Fibroblast of mammary gland (primary cell): ENCODE measurements around the gene PIK3C2B.

Experiments
- DNase-seq: peaks from one replicate; pipeline ENCODE4 v3.0.0-alpha.2; 2010; ENCODE audit warnings: low read depth
- H3K4me3 ChIP-seq: 2 replicates; pipeline ENCODE4 v1.5.1; 2011; ENCODE audit warnings: low read depth, mild to moderate bottlenecking, low read length, moderate library complexity; ENCODE audit not compliant: control insufficient read depth
- CTCF ChIP-seq: conservative IDR thresholded peaks from 2 replicates; pipeline ENCODE4 v1.5.1; 2011; ENCODE audit warnings: low read depth, low read length, inconsistent platforms; ENCODE audit not compliant: control insufficient read depth, insufficient read depth

Gene PIK3C2B

GRCh38 chr1:204478172-204478899 is 16.3 kb downstream of the PIK3C2B start:
- H3K4me3 ChIP-seq: no peak overlapping the region
- no peak for TF ChIP-seq CTCF
- no peak for DNase-seq

GRCh38 chr1:204477036-204477740 is 17.4 kb downstream of the PIK3C2B start:
- no peak for TF ChIP-seq CTCF
- DNase-seq: no peak
- no peak overlapping the region for H3K4me3 ChIP-seq

- no peak for DNase-seq
- H3K4me3 ChIP-seq: no peak overlapping the region
- no peak for TF ChIP-seq CTCF
These were observed 18.0 kb downstream of the PIK3C2B start for GRCh38 chr1:204476563-204476962.

GRCh38 chr1:204475656-204476432 is 18.8 kb downstream of the PIK3C2B start:
- no peak for DNase-seq
- H3K4me3 ChIP-seq: no peak overlapping the region
- no peak for TF ChIP-seq CTCF

DNA sequence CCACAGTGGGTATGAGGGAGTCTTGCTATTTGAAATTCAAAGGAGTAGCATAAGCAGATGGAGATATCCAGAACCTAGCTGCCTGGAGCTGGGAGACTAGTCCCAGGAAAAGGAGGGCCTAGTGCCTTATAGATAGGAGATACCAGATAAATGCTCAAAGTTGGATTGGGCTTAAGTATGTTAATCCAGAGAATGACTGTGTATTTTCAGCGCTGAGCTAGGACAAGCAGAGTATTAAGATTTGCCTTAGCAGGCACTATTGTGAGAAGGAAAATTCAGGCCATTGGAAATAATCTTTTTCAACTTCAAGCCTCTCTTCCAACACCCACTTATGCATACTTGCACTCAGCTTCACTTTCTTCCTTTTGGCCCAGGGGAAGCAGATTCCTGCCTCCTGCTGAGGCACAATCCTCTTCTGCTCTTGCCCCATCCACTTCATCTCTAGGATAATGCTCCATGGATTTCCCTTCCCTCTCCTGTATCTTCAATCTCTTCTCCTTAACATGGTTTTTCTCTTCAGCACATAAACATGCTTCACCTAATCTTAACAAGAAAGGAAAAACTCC is 21.1 kb downstream of the PIK3C2B start:
- H3K4me3 ChIP-seq: no peak overlapping the region
- DNase-seq: no peak
- TF ChIP-seq CTCF: no peak

DNA sequence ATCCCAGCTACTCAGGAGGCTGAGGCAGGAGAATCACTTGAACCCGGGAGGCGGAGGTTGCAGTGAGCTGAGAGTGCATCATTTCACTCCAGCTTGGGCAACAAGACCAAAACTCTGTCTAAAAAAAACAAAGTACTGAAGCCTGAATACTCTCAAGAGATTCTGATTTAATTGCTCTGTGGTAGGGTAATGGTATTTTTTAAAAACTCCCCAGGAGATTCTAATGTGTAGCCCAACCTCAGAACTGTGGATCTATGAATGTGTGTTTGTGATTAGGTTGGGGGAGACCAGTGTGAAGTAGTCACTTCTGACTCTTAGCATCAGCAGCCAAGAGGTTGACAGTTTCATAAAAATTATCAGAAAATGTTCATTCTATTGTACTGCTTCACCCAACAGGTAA is 21.9 kb downstream of the PIK3C2B start:
- no peak overlapping the region for H3K4me3 ChIP-seq
- no peak for DNase-seq
- TF ChIP-seq CTCF: no peak
